Liver (tissue), 3 donors: ENCODE measurements around the gene ETS1.

Experiments used
- CTCF ChIP-seq: fragments of 150-350 bp; IDR thresholded peaks from 2 replicates; pipeline ENCODE4 v1.5.1; 2017; ENCODE audit warnings: improper control_type of control experiment, low read depth, low read length; ENCODE audit not compliant: missing input control
- FOXA2 ChIP-seq: IDR thresholded peaks from 2 replicates; pipeline ENCODE4 v1.6.1; 2016; ENCODE audit warnings: antibody characterized with exemption
- MAX ChIP-seq: IDR thresholded peaks from 2 replicates; pipeline ENCODE4 v1.6.1; 2016; ENCODE audit warnings: antibody characterized with exemption
- REST ChIP-seq: IDR thresholded peaks from 2 replicates; pipeline ENCODE4 v1.6.1; 2016; ENCODE audit warnings: antibody characterized with exemption, mild to moderate bottlenecking
- TAF1 ChIP-seq: conservative IDR thresholded peaks from 2 replicates; pipeline ENCODE4 v1.6.1; 2016; ENCODE audit warnings: antibody characterized with exemption, mild to moderate bottlenecking
- YY1 ChIP-seq: IDR thresholded peaks from 2 replicates; pipeline ENCODE4 v1.6.1; 2016; ENCODE audit warnings: antibody characterized with exemption, mild to moderate bottlenecking
- ZBTB33 ChIP-seq: IDR thresholded peaks from 2 replicates; pipeline ENCODE4 v1.6.1; 2016; ENCODE audit warnings: antibody characterized with exemption
- donor health status: healthy.
- donor health status: healthy.

GRCh38 chr11:128532572-128533091 lies 54.7 kb downstream of the ETS1 start:
- TF ChIP-seq CTCF = no peak
- TF ChIP-seq MAX = no peak
- TF ChIP-seq REST = no peak
- TF ChIP-seq TAF1 = no peak
- TF ChIP-seq FOXA2 = no peak
- TF ChIP-seq ZBTB33 = no peak
- TF ChIP-seq YY1 = no peak
